H1 (cell line): Measurements from ENCODE around the gene CDH9.

Source experiments
- EZH2 ChIP-seq: fragments of 200-600 bp; sonication (generic); IDR thresholded peaks from 2 replicates; pipeline ENCODE4 v1.7.1; 2012; ENCODE audit warnings: low read depth, mild to moderate bottlenecking, moderate library complexity, low read length, inconsistent platforms; ENCODE audit not compliant: severe bottlenecking
- POLR2A ChIP-seq, 2 experiments: IDR thresholded peaks; 1 replicate in 1 of 2; 2 replicates in 1 of 2; pipeline ENCODE4 v1.6.1; 2011; ENCODE audit warnings: low read depth in 2 of 2, low read length in 2 of 2, mild to moderate bottlenecking in 2 of 2; ENCODE audit errors: control extremely low read depth in 1 of 2

DNA sequence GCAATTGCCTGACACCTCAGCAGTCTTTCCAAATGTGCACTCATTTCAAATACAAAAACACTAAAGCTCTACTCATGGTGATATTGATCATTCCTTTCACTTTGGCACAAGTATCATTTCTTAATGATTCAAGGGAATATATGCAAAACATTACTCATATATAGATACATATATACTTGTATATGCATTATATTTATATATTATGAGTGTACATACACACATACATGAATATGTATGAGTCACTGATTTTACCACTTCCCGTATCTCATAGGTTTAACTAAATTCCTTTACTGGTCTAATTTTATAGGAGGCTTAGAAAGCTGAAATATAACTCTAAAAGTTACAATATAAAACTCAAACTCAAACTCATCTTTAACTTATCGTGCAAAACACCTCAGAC, 156.5 kb downstream of the CDH9 start:
- TF ChIP-seq POLR2A (IDR thresholded peaks at IDR 0.05; ENCODE audit: control extremely low read depth in 1 of 2, low read depth in 2 of 2, low read length in 2 of 2) (no peak), EZH2 (no peak)
